HUDEP-2 (cell line): Measurements from ENCODE around the gene NR1H2.

ENCODE experiments used
- DNase-seq, 76 experiments: peaks; one replicate each; lab custom pipeline; 2025; ENCODE audit not compliant: unreplicated experiment in 76 of 76; lab: John Stamatoyannopoulos, UW

Gene NR1H2

DNA sequence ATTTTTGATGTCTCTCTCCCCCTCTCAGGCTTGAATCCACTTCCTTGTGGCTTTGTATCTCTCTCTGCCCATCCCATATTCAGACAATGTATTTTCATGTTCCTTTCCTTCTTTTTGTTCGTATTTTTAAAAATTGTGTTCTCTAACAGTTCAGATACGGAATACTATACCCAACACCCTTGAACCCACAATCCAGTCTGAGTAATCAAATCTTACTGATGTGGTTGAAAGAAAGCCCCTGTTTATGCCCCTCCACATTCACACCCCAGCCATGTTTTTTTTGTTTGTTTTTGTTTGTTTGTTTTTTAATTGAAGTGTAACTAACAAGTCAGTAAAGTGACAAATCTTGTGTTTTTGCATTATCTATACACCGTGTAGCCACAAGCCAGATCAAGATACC lies 43.9 kb downstream of the NR1H2 start:
- no peak for DNase-seq

DNA sequence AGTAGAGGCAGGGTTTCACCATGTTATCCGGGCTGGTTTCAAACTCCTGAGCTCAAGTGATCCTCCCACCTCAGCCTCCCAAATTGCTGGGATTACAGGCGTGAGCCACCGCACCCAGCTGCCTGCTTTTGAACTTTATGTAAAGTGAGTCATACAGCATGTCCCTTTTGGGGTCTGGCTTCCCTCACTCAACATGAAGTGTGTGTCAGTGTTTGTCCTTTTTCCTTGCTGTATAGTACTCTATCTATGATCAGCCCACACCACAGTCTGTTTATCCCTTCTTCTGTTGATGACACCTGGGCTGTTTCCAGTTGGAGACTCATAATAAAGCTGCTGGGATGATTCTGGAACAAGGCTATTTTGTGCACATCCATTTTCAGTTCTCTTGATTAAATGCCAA lies 44.6 kb downstream of the NR1H2 start:
- no peak for DNase-seq

DNA sequence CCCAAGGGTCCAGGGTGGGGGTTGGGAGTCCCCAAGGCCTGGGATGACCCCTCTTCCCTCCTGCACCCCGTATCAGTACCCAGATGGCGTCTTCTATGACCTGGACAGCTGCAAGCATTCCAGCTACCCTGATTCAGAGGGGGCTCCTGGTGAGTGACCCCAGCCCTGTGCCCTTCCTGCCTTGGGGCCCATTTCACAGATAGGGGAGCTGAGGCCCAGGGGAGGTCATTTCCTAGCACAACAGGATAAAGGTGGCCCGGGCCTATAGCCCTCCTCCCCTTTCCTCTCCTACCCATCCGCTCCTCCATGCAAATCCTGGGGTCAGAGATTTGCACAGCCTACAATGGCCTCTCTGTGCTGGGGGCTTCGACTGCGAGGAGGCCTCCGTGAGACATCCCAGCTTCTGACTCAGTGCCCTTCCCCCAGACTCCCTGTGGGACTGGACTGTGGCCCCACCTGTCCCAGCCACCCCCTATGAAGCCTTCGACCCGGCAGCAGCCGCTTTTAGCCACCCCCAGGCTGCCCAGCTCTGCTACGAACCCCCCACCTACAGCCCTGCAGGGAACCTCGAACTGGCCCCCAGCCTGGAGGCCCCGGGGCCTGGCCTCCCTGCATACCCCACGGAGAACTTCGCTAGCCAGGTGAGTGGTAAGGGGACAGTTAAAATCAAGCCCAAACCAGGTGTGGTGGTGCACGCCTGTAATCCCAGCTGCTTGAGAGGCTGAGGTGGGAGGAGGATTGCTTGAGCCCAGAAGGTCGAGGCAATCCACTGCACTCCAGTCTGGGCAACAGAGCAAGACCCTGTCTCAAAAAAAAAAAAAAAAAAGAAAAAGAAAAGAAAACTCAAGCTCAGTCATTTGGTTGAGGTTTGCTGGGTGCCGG lies 46.4 kb downstream of the NR1H2 start:
- no peak for DNase-seq

DNA sequence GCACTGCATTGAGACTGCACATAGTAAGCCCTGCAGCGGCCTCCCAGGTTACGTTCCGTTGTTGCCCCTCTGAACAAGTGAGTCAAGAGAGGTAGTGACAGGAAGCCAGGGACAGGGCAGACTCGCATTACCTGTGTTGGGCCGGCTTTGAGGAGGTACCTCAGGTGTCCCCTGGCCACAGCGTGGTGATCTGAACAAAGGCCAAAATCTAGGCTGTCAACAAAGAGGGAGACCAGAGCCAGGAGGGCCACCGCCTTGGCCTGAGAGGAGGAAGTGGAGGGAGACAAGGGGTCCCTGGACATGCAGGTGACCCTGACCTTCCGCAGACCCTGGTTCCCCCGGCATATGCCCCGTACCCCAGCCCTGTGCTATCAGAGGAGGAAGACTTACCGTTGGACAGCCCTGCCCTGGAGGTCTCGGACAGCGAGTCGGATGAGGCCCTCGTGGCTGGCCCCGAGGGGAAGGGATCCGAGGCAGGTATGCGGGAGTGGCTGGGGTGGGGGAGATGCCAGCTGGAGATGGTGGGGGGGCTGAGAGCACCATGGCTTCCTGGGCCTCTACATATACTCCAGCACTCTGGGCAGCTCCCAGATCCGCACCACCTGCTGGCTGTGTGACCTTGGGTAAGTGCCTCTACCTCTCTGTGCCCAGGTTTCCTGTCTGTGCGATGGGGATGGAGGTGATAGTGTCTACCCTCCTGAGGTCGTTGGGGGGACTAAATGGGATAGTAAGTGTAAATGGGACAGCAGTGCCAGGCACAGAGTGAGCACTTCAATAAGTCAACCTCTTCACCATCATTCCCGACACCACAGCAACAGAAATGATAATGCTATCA lies 47.2 kb downstream of the NR1H2 start:
- no peak for DNase-seq

DNA sequence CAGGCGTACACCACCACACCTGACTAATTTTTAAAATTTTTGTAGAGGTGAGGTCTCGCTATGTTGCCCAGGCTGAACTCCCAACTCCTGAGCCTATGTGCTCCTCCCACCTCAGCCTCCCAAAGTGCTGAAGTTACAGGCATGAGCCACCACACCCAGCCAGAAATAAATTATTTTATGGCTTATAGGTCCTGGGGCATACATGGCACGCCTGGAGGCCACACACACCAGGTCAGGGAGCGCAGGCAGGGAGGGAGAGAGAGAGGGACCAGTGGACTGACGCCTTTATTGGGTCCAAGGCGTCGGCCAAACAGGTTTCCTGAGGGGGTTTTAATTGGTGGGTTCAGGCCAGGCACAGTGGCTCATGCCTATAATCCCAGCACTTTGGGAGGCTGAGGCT lies 49.3 kb downstream of the NR1H2 start:
- no peak for DNase-seq

DNA sequence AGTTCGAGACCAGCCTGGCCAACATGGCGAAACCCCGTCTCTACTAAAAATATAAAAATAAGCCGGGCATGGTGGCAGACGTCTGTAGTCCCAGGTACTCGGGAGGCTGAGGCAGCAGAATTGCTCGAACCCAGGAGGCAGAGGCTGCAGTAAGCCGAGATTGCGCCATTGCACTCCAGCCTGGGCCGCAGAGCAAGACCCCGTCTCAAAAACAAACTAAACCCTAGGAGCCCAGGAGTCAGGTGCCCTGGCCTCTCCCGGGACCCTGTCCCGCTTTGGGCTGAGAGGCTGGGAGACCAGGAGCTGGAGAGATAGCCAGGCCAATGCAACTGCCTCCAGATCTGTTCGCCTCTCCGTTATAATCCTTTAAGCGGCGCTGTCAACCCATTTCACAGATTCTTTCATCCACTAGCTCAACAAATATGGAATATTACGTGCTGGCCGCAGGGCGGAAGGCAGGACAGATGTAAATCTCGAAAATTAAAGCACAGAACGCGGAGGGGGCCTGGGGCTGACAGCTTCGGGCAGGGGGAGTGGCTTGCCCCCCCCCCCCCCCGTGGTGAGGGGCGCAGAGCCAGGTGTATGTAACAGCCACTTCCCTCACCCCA lies 51.2 kb downstream of the NR1H2 start:
- DNase-seq: no peak

DNA sequence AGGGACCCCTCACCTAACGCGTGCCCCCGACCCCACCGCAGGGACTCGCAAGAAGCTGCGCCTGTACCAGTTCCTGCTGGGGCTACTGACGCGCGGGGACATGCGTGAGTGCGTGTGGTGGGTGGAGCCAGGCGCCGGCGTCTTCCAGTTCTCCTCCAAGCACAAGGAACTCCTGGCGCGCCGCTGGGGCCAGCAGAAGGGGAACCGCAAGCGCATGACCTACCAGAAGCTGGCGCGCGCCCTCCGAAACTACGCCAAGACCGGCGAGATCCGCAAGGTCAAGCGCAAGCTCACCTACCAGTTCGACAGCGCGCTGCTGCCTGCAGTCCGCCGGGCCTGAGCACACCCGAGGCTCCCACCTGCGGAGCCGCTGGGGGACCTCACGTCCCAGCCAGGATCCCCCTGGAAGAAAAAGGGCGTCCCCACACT lies 51.8 kb downstream of the NR1H2 start:
- DNase-seq: peak in 17 of 76 experiments; percentile 9 to 53 (median 20)

DNA sequence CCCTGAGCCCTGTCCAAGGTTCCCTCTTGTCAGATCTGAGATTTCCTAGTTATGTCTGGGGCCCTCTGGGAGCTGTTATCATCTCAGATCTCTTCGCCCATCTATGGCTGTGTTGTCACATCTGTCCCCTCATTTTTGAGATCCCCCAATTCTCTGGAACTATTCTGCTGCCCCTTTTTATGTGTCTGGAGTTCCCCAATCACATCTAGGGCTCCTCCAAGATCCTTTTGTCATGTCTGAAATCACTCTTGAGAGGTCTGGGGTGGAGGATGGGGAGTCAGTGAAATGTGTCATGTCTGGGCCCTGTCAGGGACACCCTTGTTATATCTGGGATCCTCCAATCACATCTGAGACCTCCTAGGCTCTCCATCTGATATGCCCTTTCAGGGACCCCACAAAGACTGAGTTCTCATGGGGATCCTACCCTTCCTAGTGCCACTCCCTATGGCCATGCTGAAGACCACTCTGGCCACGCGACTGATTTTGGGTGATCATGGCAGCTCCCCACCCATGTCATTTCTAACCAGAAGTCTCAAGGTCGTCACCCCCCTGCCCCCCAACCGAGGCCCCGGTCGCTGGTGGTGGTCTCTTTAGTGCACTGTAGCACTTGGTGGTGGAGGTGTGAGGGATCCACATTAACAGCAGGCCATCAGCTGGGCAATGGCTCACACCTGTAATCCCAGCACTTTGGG lies 52.7 kb downstream of the NR1H2 start:
- no peak for DNase-seq

DNA sequence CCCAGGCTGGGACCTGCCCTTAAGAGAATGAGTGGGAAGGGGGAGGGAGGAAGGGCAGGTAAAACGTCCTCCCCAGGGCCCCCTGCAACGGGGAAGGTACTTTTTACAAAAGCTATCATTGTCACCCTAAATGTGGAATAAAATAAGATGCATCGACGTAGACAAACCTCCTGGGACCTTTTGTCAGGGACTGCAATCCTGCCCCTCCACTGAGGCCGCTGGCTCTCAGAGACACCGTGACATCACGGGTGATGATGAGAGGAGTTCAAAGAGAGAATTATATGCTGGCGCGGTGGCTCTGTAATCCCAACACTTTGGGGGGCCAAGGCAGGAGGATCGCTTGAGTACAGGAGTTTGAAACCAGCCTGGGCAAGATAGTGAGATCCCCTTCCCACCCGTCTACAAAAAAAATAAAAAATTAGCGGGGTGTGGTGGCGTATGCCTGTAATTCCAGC lies 54.7 kb downstream of the NR1H2 start:
- DNase-seq: no peak

DNA sequence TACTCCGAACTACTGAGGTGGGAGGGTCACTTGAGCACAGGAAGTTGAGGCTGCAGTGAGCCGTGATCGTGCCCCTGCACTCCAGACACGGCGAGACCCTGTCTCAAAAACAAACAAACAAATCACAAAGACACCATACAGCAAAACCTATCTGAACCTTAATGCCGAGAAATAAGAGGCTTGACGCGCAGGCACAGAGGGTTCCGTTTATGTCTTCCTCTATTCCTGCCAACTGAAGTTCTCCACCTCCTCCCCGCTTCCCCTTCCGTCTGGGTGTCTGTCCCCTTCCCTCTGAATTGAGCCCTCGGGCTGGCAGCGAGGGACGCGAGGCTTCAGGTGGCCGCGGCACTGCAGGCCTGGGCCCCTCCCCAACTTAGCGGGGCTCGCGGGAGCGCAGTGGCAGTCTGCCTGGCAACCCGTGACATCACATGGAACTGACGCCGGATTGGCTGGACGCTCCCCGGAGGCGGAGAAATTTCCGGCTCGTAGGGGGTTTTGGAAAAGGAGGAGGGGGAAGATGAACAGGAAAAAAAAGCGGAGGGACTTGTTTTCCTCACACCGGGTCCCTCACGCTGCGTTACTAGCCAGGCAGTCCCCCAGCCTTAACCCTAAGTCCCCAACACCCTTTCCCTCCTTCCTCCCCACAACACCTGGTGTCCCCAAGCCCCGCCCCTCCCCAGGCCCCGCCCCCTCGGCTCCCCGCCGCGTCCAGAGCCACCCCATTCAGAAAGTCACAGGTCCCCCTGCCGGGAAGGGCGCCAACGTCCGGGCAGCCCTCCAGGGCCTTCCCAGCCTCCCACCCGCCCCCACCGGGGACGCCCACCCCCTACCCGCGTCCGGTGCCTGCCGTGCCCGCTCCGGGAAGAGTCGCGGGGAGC lies 55.3 kb downstream of the NR1H2 start:
- DNase-seq: peak in 68 of 76 experiments; percentile 13 to 95 (median 73)

DNA sequence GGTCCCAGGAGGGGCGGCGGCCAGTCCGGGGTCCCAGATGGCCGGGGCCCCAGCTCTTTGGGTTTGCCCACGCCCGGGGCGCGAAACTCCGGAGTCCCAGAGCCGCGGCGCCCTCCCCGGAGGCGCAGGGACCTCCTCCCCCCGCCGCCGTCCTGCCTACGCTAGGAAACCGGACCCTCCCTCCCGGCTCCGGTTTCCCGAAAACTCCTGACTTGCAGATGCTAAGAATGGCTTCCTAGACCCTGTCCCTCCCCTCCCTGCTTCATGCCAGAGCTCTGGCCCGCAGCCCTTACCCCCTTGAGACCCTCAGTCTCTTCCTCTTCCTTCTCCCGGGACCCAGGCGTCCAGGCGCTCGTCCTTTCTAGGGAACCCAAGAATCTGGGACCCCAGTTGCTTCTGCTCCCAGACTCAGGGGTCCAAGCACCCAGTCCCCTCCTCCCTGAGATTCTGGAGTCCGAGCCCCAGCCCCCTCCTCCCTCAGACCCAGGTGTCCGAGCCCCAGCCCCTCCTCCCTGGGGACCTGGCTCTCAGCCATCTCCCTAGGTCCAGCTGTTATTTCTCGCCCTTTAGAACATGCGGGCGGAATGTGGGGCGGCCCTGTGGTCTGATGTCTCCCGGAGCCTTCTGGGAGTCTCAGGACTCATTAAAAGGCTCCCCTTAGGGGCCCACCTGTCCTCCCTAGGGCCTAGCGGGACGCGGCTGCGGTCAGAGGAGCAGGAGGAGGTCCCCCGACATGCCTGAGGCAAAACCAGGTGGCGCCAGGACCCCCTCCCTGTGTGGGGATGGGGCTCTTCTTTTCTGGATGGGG lies 56.2 kb downstream of the NR1H2 start, which contains the start of gene MYBPC2:
TSS of gene MYBPC2 (plus strand) at position 672 of the 808 bp plus-strand sequence. CDS start at position 734, 62 bp downstream.
- DNase-seq: no peak
